ENCODE data around the gene DCST1.

DNA sequence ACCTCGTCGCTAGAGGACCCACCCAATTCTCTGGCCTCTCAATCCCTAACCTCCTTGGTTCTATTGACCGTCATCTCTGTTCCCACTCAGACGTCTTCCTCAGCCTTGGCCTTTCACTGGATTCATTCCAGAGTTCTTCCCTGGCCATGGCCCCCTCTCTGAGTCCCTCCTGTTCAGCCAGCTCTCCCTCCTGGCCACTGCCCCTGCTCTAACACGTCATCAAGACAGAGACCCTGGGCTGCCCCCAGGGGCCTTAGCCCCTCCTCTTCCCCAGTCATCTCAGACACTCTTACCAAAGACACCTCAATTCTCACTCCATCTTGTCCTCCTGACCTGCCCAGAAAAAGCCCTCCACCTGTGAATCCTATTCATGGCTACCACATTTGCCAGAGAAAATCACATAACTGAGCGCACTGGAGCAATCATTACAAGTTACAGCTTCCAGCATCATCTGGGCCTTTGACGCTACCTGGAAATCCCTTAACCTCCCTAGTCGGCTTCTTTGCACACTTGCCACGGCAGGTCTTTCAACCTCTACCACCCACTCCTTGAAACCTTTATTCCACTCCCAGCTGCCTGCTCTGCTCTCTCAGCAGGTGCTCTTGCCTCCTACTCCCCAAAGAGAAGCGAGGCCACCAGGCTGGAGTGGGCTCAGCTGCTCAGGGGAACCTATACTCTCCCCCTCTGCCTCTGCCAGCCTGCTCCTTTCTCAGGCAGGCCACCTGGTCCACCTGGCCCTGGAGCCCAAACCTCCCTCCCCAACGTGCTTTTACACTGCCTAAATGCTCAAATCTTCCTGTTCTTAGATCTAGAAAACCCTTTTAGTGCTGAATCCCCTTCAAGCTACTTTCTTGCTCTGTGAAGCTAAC, 14.0 kb upstream of the DCST1 start:
- TF ChIP-seq, protein P1, sequence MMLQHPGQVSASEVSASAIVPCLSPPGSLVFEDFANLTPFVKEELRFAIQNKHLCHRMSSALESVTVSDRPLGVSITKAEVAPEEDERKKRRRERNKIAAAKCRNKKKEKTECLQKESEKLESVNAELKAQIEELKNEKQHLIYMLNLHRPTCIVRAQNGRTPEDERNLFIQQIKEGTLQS (IDR thresholded peaks at IDR 0.05), result no peak
- TF ChIP-seq JUND (IDR thresholded peaks at IDR 0.05) (no peak), RAD21 (IDR thresholded peaks at IDR 0.05; ENCODE audit: low read depth) (no peak), CEBPB (IDR thresholded peaks at IDR 0.05; ENCODE audit: low read depth) (no peak), POLR2AphosphoS5 (IDR thresholded peaks at IDR 0.05; ENCODE audit: low read depth, low read length) (no peak), POLR2A (IDR thresholded peaks at IDR 0.05; ENCODE audit: borderline replicate concordance, extremely low read depth, insufficient read depth, insufficient read length) (no peak), FOSL1 (IDR thresholded peaks at IDR 0.05; ENCODE audit: low read depth) (no peak), SIN3A (IDR thresholded peaks at IDR 0.05; ENCODE audit: low read depth) (no peak), YY1 (IDR thresholded peaks at IDR 0.05; ENCODE audit: extremely low read depth, insufficient replicate concordance, low read depth, low read length) (no peak)
- TF ChIP-seq, protein P2, sequence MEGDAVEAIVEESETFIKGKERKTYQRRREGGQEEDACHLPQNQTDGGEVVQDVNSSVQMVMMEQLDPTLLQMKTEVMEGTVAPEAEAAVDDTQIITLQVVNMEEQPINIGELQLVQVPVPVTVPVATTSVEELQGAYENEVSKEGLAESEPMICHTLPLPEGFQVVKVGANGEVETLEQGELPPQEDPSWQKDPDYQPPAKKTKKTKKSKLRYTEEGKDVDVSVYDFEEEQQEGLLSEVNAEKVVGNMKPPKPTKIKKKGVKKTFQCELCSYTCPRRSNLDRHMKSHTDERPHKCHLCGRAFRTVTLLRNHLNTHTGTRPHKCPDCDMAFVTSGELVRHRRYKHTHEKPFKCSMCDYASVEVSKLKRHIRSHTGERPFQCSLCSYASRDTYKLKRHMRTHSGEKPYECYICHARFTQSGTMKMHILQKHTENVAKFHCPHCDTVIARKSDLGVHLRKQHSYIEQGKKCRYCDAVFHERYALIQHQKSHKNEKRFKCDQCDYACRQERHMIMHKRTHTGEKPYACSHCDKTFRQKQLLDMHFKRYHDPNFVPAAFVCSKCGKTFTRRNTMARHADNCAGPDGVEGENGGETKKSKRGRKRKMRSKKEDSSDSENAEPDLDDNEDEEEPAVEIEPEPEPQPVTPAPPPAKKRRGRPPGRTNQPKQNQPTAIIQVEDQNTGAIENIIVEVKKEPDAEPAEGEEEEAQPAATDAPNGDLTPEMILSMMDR (IDR thresholded peaks at IDR 0.05 in 2 of 3, conservative IDR thresholded peaks at IDR 0.05 in 1 of 3; ENCODE audit: borderline replicate concordance in 1 of 3, insufficient read depth in 1 of 3, low read depth in 2 of 3, low read length in 2 of 3), result no peak
- TF ChIP-seq, protein P3, sequence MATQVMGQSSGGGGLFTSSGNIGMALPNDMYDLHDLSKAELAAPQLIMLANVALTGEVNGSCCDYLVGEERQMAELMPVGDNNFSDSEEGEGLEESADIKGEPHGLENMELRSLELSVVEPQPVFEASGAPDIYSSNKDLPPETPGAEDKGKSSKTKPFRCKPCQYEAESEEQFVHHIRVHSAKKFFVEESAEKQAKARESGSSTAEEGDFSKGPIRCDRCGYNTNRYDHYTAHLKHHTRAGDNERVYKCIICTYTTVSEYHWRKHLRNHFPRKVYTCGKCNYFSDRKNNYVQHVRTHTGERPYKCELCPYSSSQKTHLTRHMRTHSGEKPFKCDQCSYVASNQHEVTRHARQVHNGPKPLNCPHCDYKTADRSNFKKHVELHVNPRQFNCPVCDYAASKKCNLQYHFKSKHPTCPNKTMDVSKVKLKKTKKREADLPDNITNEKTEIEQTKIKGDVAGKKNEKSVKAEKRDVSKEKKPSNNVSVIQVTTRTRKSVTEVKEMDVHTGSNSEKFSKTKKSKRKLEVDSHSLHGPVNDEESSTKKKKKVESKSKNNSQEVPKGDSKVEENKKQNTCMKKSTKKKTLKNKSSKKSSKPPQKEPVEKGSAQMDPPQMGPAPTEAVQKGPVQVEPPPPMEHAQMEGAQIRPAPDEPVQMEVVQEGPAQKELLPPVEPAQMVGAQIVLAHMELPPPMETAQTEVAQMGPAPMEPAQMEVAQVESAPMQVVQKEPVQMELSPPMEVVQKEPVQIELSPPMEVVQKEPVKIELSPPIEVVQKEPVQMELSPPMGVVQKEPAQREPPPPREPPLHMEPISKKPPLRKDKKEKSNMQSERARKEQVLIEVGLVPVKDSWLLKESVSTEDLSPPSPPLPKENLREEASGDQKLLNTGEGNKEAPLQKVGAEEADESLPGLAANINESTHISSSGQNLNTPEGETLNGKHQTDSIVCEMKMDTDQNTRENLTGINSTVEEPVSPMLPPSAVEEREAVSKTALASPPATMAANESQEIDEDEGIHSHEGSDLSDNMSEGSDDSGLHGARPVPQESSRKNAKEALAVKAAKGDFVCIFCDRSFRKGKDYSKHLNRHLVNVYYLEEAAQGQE (IDR thresholded peaks at IDR 0.05; ENCODE audit: low read depth), result no peak
- TF ChIP-seq, protein P4, sequence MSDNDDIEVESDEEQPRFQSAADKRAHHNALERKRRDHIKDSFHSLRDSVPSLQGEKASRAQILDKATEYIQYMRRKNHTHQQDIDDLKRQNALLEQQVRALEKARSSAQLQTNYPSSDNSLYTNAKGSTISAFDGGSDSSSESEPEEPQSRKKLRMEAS (IDR thresholded peaks at IDR 0.05), result no peak
